ENCODE measurements around the gene MPG.

Gene MPG

DNA sequence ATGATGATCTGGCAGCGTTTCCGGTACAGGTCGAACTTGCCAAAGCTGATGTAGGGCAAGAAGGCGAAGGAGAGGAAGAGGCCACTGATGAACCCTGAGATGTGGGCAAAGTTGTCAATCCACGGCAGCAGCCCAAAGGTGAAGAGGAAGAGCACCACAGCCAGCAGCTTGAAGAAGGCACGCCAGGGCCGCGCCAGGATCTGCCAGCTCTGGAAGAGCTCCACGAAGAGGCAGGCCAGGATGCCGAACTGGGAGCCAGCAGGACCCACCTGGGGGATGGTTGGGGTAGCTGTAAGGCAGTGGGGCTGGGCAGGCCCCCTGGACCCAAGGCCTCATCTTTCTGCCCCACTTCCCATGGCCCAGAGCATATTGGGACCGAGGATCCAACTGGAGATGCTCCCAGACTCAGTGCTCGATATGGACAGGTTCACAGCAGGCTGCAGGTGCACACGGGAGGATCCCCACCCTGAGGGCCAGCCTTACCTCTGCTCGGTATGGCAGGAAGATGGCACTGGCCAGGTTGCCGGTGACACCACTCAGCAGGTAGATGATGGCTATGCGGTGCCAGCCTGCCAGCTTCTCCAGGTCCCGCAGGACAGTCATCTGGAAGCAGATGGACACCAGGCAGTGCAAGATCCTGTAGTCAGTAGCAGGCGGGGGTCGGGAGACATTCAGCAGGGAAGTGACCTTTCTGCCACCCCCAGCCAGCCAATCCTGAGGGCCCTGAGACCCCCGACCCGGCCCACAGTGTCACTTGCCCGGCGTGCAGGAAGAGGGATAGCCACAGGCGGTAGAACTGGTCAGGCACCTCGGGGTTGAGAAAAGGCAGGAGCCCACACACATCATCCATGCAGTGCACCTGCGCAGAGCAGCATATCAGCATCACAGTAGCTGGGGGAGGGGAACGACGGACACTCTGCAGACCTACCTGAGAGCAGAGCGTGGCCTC is 19.3 kb upstream of the MPG start:
- Mint-ChIP-seq H3K4me1 (ENCODE audit: low read depth) (peaks cover 7% of the 10 kb centered on the region), H3K9me3 (no peaks in the 10 kb centered on the region), H3K27ac (no peak overlapping the region), H3K4me3 (no peak overlapping the region), H3K27me3 (ENCODE audit: low read depth) (no peaks in the 10 kb centered on the region), H3K36me3 (ENCODE audit: low read depth) (peaks cover 20% of the 10 kb centered on the region)
- no peak for DNase-seq (ENCODE audit: low spot score)

- peaks cover 4% of the 10 kb centered on the region for H3K4me1 Mint-ChIP-seq (ENCODE audit: low read depth)
- no peak for DNase-seq (ENCODE audit: low spot score)
- H3K4me3 Mint-ChIP-seq, result no peak overlapping the region
- H3K36me3 Mint-ChIP-seq (ENCODE audit: low read depth), result peaks cover 17% of the 10 kb centered on the region
- H3K9me3 Mint-ChIP-seq, result no peaks in the 10 kb centered on the region
- no peaks in the 10 kb centered on the region for H3K27me3 Mint-ChIP-seq (ENCODE audit: low read depth)
- H3K27ac Mint-ChIP-seq, result no peak overlapping the region
These were observed 18.5 kb upstream of the MPG start for GRCh38 chr16:59440-60059.

DNA sequence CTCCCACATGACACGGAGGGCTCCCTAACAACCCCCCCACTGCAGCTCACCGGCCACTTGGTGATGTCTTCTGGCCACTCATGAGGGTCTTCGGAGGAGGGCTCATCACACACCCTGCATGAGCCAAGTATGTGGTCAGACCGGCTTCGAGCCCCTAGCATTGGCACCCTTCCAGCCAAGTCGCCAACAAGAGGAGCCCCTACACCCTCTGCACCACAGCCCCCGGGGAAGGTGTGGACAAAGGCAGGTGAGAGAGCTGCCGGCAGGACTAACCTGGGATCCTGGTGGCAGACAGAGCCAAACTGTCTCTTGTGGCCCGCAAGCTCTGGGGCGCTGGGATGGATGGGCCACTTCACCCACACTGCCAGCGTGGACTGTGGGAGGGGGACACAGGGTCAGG is 17.9 kb upstream of the MPG start:
- no peak for DNase-seq (ENCODE audit: low spot score)
- Mint-ChIP-seq H3K9me3 (no peaks in the 10 kb centered on the region), H3K36me3 (ENCODE audit: low read depth) (peaks cover 15% of the 10 kb centered on the region), H3K4me3 (no peak overlapping the region), H3K27ac (no peak overlapping the region), H3K4me1 (ENCODE audit: low read depth) (peaks cover under 1% of the 10 kb centered on the region), H3K27me3 (ENCODE audit: low read depth) (no peaks in the 10 kb centered on the region)

GRCh38 chr16:60929-61878 is 16.8 kb upstream of the MPG start:
- Mint-ChIP-seq H3K4me3 (no peak overlapping the region), H3K27ac (no peak overlapping the region), H3K36me3 (ENCODE audit: low read depth) (peaks cover 11% of the 10 kb centered on the region), H3K27me3 (ENCODE audit: low read depth) (peaks cover 5% of the 10 kb centered on the region), H3K9me3 (no peaks in the 10 kb centered on the region), H3K4me1 (ENCODE audit: low read depth) (peaks cover 5% of the 10 kb centered on the region)
- no peak for DNase-seq (ENCODE audit: low spot score)

GRCh38 chr16:61879-62281 is 16.1 kb upstream of the MPG start:
- peaks cover 11% of the 10 kb centered on the region for H3K36me3 Mint-ChIP-seq (ENCODE audit: low read depth)
- H3K27me3 Mint-ChIP-seq (ENCODE audit: low read depth), result peaks cover 5% of the 10 kb centered on the region
- H3K9me3 Mint-ChIP-seq, result no peaks in the 10 kb centered on the region
- no peak overlapping the region for H3K4me3 Mint-ChIP-seq
- no peak for DNase-seq (ENCODE audit: low spot score)
- peaks cover 5% of the 10 kb centered on the region for H3K4me1 Mint-ChIP-seq (ENCODE audit: low read depth)
- H3K27ac Mint-ChIP-seq, result no peak overlapping the region

DNA sequence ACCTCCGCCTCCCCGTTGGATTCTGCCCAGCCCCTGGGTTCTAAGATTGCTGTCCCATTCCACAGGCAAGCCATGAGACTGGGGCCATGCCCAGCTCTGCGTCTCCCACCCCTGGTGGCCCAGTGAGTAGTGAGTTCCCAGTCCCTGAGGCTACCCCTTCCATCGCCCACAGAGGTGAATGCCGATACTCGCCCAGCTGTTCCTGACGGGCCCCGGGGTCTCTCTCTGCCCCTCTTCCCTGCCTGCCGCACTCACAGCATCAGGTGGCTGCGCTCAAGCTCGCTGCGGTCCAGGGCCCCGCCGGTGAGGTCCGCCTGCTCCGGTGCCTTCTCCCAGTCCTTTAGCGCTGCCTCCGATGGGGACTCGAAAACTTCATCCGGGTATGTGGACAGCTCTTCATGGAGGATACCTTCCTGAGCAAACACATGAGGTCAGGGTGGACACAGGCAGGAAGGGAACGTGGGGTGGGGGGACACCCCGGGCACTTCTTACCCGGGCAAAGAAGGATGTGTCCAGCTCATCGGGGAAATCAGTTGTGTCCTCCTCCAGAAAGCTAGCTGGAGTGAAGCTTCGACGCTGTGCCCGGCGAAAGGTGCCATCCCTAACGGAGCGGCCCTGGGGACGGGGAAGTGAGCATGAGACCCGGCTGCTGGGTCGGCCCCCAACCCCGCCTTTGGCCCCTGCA is 15.6 kb upstream of the MPG start:
- Mint-ChIP-seq H3K27ac (no peak overlapping the region), H3K4me1 (ENCODE audit: low read depth) (peaks cover 5% of the 10 kb centered on the region), H3K4me3 (no peak overlapping the region), H3K27me3 (ENCODE audit: low read depth) (peaks cover 5% of the 10 kb centered on the region), H3K36me3 (ENCODE audit: low read depth) (peaks cover 6% of the 10 kb centered on the region), H3K9me3 (no peaks in the 10 kb centered on the region)
- DNase-seq (ENCODE audit: low spot score), result no peak

DNA sequence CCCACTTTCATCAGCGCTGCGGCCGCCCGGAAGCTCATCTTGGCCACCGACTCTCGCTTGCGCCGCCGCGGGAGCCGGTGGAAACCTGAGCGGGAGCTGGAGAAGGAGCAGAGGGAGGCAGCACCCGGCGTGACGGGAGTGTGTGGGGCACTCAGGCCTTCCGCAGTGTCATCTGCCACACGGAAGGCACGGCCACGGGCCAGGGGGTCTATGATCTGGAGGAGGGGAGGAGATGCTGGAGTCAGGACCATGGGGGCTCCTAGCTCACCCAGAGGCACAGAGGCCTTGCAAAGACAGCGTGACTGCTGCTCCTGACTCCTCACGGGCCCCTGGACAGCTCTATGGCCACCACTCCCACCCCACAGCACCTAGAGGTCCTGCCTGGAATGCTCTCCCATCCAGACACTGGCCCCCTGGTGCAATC is 15.0 kb upstream of the MPG start:
- H3K36me3 Mint-ChIP-seq (ENCODE audit: low read depth), result peaks cover 3% of the 10 kb centered on the region
- DNase-seq (ENCODE audit: low spot score), result no peak
- H3K4me3 Mint-ChIP-seq, result no peak overlapping the region
- H3K27me3 Mint-ChIP-seq (ENCODE audit: low read depth), result peaks cover 8% of the 10 kb centered on the region
- peaks cover 5% of the 10 kb centered on the region for H3K4me1 Mint-ChIP-seq (ENCODE audit: low read depth)
- H3K27ac Mint-ChIP-seq, result no peak overlapping the region
- H3K9me3 Mint-ChIP-seq, result no peaks in the 10 kb centered on the region

GRCh38 chr16:63466-63865 is 14.6 kb upstream of the MPG start:
- Mint-ChIP-seq H3K36me3 (ENCODE audit: low read depth) (no peaks in the 10 kb centered on the region), H3K9me3 (no peaks in the 10 kb centered on the region), H3K4me3 (no peak overlapping the region), H3K27ac (no peak overlapping the region), H3K27me3 (ENCODE audit: low read depth) (peaks cover 8% of the 10 kb centered on the region), H3K4me1 (ENCODE audit: low read depth) (peaks cover 5% of the 10 kb centered on the region)
- no peak for DNase-seq (ENCODE audit: low spot score)

- H3K36me3 Mint-ChIP-seq (ENCODE audit: low read depth), result no peaks in the 10 kb centered on the region
- no peak for DNase-seq (ENCODE audit: low spot score)
- H3K4me1 Mint-ChIP-seq (ENCODE audit: low read depth), result peaks cover 5% of the 10 kb centered on the region
- peaks cover 8% of the 10 kb centered on the region for H3K27me3 Mint-ChIP-seq (ENCODE audit: low read depth)
- H3K4me3 Mint-ChIP-seq, result no peak overlapping the region
- H3K27ac Mint-ChIP-seq, result no peak overlapping the region
- H3K9me3 Mint-ChIP-seq, result no peaks in the 10 kb centered on the region
These were observed 13.8 kb upstream of the MPG start for GRCh38 chr16:63998-64913.

DNA sequence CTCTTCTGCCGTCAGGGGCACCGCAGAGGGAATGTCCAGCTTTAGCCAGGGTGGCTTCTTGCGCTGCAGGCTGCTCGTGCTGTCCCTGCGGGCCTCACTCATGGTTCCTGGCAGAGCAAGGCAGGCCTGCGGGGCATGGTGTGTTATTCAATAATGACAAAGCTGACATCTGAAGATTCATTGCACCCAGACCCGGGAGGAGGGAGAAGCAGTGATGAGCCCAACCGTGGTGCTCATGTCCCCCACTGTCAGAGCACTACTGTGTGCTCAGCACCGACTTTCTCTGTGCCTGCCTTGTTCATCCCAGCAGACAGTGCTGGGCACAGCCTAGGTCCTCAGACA is 13.1 kb upstream of the MPG start:
- no peak overlapping the region for H3K27ac Mint-ChIP-seq
- H3K9me3 Mint-ChIP-seq, result no peaks in the 10 kb centered on the region
- H3K27me3 Mint-ChIP-seq (ENCODE audit: low read depth), result peaks cover 11% of the 10 kb centered on the region
- no peak for DNase-seq (ENCODE audit: low spot score)
- H3K36me3 Mint-ChIP-seq (ENCODE audit: low read depth), result no peaks in the 10 kb centered on the region
- no peak overlapping the region for H3K4me3 Mint-ChIP-seq
- peaks cover 5% of the 10 kb centered on the region for H3K4me1 Mint-ChIP-seq (ENCODE audit: low read depth)

DNA sequence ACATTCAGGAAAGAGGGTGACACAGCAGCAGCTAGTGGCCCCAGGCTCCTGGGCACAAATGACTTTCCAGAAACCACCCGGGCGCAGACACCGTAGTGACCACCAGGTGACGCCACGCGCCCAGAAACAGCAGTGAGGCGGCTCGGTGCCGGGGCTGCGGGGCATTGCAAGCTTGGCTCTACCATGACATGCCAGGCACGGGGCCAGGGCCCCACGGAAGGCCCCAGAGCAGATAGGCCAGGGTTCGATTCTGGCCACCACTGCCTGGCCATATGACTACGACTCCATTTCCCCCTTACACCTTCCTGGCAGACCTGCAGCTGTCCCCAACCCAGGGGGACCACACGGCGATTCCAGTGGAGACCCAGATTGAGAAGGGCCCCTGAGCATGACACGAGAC is 12.3 kb upstream of the MPG start:
- Mint-ChIP-seq H3K9me3 (no peaks in the 10 kb centered on the region), H3K27me3 (ENCODE audit: low read depth) (peaks cover 19% of the 10 kb centered on the region), H3K4me3 (no peak overlapping the region), H3K4me1 (ENCODE audit: low read depth) (peaks cover 5% of the 10 kb centered on the region), H3K27ac (no peak overlapping the region), H3K36me3 (ENCODE audit: low read depth) (no peaks in the 10 kb centered on the region)
- peak; percentile 82 for DNase-seq (ENCODE audit: low spot score)

GRCh38 chr16:66309-67182 is 11.5 kb upstream of the MPG start:
- no peaks in the 10 kb centered on the region for H3K36me3 Mint-ChIP-seq (ENCODE audit: low read depth)
- H3K4me3 Mint-ChIP-seq, result no peak overlapping the region
- no peak overlapping the region for H3K27ac Mint-ChIP-seq
- H3K4me1 Mint-ChIP-seq (ENCODE audit: low read depth), result peaks cover 5% of the 10 kb centered on the region
- no peaks in the 10 kb centered on the region for H3K9me3 Mint-ChIP-seq
- DNase-seq (ENCODE audit: low spot score), result no peak
- peaks cover 24% of the 10 kb centered on the region for H3K27me3 Mint-ChIP-seq (ENCODE audit: low read depth)
